SIG-M5 (cell line): Measurements from ENCODE around the gene SLC5A9.
"Not testable (repeated sequence)": the region's sequence is repeated elsewhere in the genome, so short reads cannot be mapped to it uniquely, and the experiment has no call there.

Experiments used
- DNase-seq: peaks from one replicate; lab custom pipeline; 2025; lab: John Stamatoyannopoulos, UW

The SLC5A9 gene

GRCh38 chr1:48242141-48242736 lies 19.7 kb downstream of the SLC5A9 start:
- no peak for DNase-seq

- peak; percentile 6 for DNase-seq
Measured at GRCh38 chr1:48245106-48245505, 22.6 kb downstream of the SLC5A9 start.

- no peak for DNase-seq
Measured at GRCh38 chr1:48246727-48247126, 24.2 kb downstream of the SLC5A9 start.

- no peak for DNase-seq
Measured at GRCh38 chr1:48248356-48248755, 25.8 kb downstream of the SLC5A9 start.

- no peak for DNase-seq
Measured at GRCh38 chr1:48249868-48250267, 27.4 kb downstream of the SLC5A9 start.

GRCh38 chr1:48250572-48250971 lies 28.1 kb downstream of the SLC5A9 start:
- DNase-seq = no peak

GRCh38 chr1:48251323-48251722 lies 28.8 kb downstream of the SLC5A9 start:
- no peak for DNase-seq

GRCh38 chr1:48251821-48252220 lies 29.3 kb downstream of the SLC5A9 start:
- DNase-seq = no peak

GRCh38 chr1:48254254-48254653 lies 31.7 kb downstream of the SLC5A9 start:
- DNase-seq = no peak

GRCh38 chr1:48258106-48258505 lies 35.6 kb downstream of the SLC5A9 start:
- no peak for DNase-seq

- DNase-seq = no peak
Measured at GRCh38 chr1:48261881-48262400, 39.4 kb downstream of the SLC5A9 start.

- DNase-seq = no peak
Measured at GRCh38 chr1:48263041-48263440, 40.5 kb downstream of the SLC5A9 start.

GRCh38 chr1:48266576-48266975 lies 44.1 kb downstream of the SLC5A9 start:
- no peak for DNase-seq

GRCh38 chr1:48277437-48277836 lies 54.9 kb downstream of the SLC5A9 start:
- DNase-seq = not testable (repeated sequence)

- not testable (repeated sequence) for DNase-seq
Measured at GRCh38 chr1:48282329-48282728, 59.8 kb downstream of the SLC5A9 start.

GRCh38 chr1:48284696-48285420 lies 62.3 kb downstream of the SLC5A9 start:
- not testable (repeated sequence) for DNase-seq

- DNase-seq = no peak
Measured at GRCh38 chr1:48285525-48285924, 63.0 kb downstream of the SLC5A9 start.

- DNase-seq = no peak
Measured at GRCh38 chr1:48291421-48291820, 68.9 kb downstream of the SLC5A9 start.

GRCh38 chr1:48292706-48293105 lies 70.2 kb downstream of the SLC5A9 start:
- DNase-seq = no peak

- not testable (repeated sequence) for DNase-seq
Measured at GRCh38 chr1:48294094-48294493, 71.6 kb downstream of the SLC5A9 start.

- DNase-seq = no peak
Measured at GRCh38 chr1:48294656-48295055, 72.1 kb downstream of the SLC5A9 start.
